HEK293 (cell line): ENCODE data around the gene ARMH2.

ENCODE experiments used
- CTCF ChIA-PET: fragments of 350-600 bp; formaldehyde crosslinking; extraction: SDS; loops from one replicate; lab custom pipeline; 2021; ENCODE audit warnings: antibody characterized with exemption; lab: Yijun Ruan, JAX
- POLR2A ChIA-PET: fragments of 300-600 bp; formaldehyde crosslinking; extraction: SDS; loops from one replicate; lab custom pipeline; 2020; ENCODE audit warnings: antibody characterized with exemption, inconsistent platforms; lab: Yijun Ruan, JAX
- H3K27ac ChIP-seq: fragments of 200-500 bp; sonication (Bioruptor generic); 2 replicates; pipeline ENCODE4 v1.5.1; 2014; ENCODE audit warnings: low read depth, low read length, control low read depth, inconsistent platforms; ENCODE audit errors: extremely low read depth
- H3K36me3 ChIP-seq, 2 experiments: fragments of 200-500 bp in 1 of 2; sonication (Bioruptor generic) in 1 of 2; 1 replicate in 1 of 2; 2 replicates in 1 of 2; pipeline ENCODE4 v1.5.1; 2014 to 2017; ENCODE audit warnings: inconsistent platforms in 2 of 2, low read length in 2 of 2; ENCODE audit not compliant: control insufficient read depth in 2 of 2, insufficient read depth in 1 of 2
- H3K4me1 ChIP-seq: fragments of 200-500 bp; sonication (Bioruptor generic); 2 replicates; pipeline ENCODE4 v1.5.1; 2014; ENCODE audit warnings: mild to moderate bottlenecking, low read length, inconsistent platforms; ENCODE audit not compliant: control insufficient read depth, insufficient read depth
- H3K4me3 ChIP-seq: 2 replicates; pipeline ENCODE4 v1.5.1; 2011; ENCODE audit warnings: low read depth, mild to moderate bottlenecking, control low read depth, low read length, moderate library complexity
- H3K9me3 ChIP-seq: fragments of 200-500 bp; sonication (Bioruptor generic); 2 replicates; pipeline ENCODE4 v1.5.1; 2014; ENCODE audit warnings: low read depth, low read length, inconsistent platforms; ENCODE audit not compliant: control insufficient read depth, insufficient read depth
- HOXC10 ChIP-seq: sonication (generic); formaldehyde crosslinking; IDR thresholded peaks from 2 replicates; pipeline ENCODE4 v1.8.1; 2023; ENCODE audit warnings: mild to moderate bottlenecking, missing genetic modification reagents
- HOXD13 ChIP-seq: sonication (generic); formaldehyde crosslinking; IDR thresholded peaks from 2 replicates; pipeline ENCODE4 v1.8.0; 2022; ENCODE audit warnings: missing genetic modification reagents, borderline replicate concordance
- KLF1 ChIP-seq: fragments of 450-650 bp; formaldehyde crosslinking; IDR thresholded peaks from 2 replicates; pipeline ENCODE4 v1.5.1; 2016; ENCODE audit warnings: missing biosample characterization, missing genetic modification characterization
- ZBTB7A ChIP-seq: fragments of 450-650 bp; formaldehyde crosslinking; IDR thresholded peaks from 2 replicates; pipeline ENCODE4 v1.5.1; 2016; ENCODE audit warnings: low read depth, missing biosample characterization, missing genetic modification characterization
- ZNF112 ChIP-seq: fragments of 450-650 bp; formaldehyde crosslinking; IDR thresholded peaks from 2 replicates; pipeline ENCODE4 v1.5.0; 2017; ENCODE audit warnings: missing biosample characterization, missing genetic modification characterization
- ZNF155 ChIP-seq: fragments of 450-650 bp; formaldehyde crosslinking; IDR thresholded peaks from 2 replicates; pipeline ENCODE4 v1.5.1; 2016; ENCODE audit warnings: missing biosample characterization, missing genetic modification characterization
- ZNF157 ChIP-seq: fragments of 450-650 bp; formaldehyde crosslinking; IDR thresholded peaks from 2 replicates; pipeline ENCODE4 v1.5.1; 2016; ENCODE audit warnings: missing biosample characterization, missing genetic modification characterization
- ZNF221 ChIP-seq: fragments of 450-650 bp; formaldehyde crosslinking; IDR thresholded peaks from 2 replicates; pipeline ENCODE4 v1.5.1; 2017; ENCODE audit warnings: missing biosample characterization, missing genetic modification characterization, borderline replicate concordance
- ZNF248 ChIP-seq: fragments of 450-650 bp; formaldehyde crosslinking; IDR thresholded peaks from 2 replicates; pipeline ENCODE4 v1.5.1; 2017; ENCODE audit warnings: missing biosample characterization, missing genetic modification characterization
- ZNF366 ChIP-seq: fragments of 450-650 bp; formaldehyde crosslinking; conservative IDR thresholded peaks from 2 replicates; pipeline ENCODE4 v1.5.1; 2016; ENCODE audit warnings: missing biosample characterization, missing genetic modification characterization
- ZNF394 ChIP-seq: fragments of 450-650 bp; formaldehyde crosslinking; IDR thresholded peaks from 2 replicates; pipeline ENCODE4 v1.5.1; 2016; ENCODE audit warnings: missing biosample characterization, missing genetic modification characterization, mild to moderate bottlenecking, moderate library complexity, borderline replicate concordance
- ZNF521 ChIP-seq: fragments of 450-650 bp; formaldehyde crosslinking; IDR thresholded peaks from 2 replicates; pipeline ENCODE4 v1.5.1; 2017; ENCODE audit warnings: missing biosample characterization, mild to moderate bottlenecking, missing genetic modification characterization
- ZNF777 ChIP-seq: fragments of 450-650 bp; formaldehyde crosslinking; IDR thresholded peaks from 2 replicates; pipeline ENCODE4 v1.5.1; 2017; ENCODE audit warnings: missing biosample characterization, missing genetic modification characterization, borderline replicate concordance
- TF ChIP-seq, protein P1 (sequence below): fragments of 450-650 bp; formaldehyde crosslinking; IDR thresholded peaks from 2 replicates; pipeline ENCODE4 v1.5.1; 2017; ENCODE audit warnings: missing biosample characterization, missing genetic modification characterization
- TF ChIP-seq, protein P2 (sequence below): fragments of 450-650 bp; formaldehyde crosslinking; IDR thresholded peaks from 2 replicates; pipeline ENCODE4 v1.5.1; 2016; ENCODE audit warnings: missing biosample characterization, missing genetic modification characterization
- TF ChIP-seq, protein P3 (sequence below): fragments of 450-650 bp; formaldehyde crosslinking; IDR thresholded peaks from 2 replicates; pipeline ENCODE4 v1.5.1; 2016; ENCODE audit warnings: missing biosample characterization, missing genetic modification characterization
- TF ChIP-seq, protein P4 (sequence below): fragments of 450-650 bp; formaldehyde crosslinking; IDR thresholded peaks from 2 replicates; pipeline ENCODE4 v1.5.1; 2016; ENCODE audit warnings: missing biosample characterization, missing genetic modification characterization

The ARMH2 gene

DNA sequence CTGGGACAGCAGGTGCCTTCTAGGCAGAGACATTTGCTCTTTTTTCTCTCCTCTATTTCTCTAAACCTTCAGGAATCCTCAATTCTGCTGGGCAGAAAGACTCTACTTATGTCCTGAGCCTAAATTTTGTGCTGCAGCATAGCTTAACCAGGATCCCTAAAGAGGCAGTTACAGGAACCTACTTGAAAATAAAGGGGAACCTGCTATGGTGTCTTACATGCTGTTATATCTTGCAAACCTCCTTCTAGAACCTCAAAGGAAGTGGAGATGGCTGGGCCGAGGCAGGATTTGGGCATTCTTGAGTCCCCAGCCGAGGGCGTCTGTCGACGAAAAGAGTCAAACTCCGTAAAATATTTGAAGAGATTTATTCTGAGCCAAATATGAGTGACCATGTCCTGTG lies 41.1 kb downstream of the ARMH2 start:
- no peak for TF ChIP-seq ZNF248 (tag by site-specific recombination)
- Histone ChIP-seq H3K36me3 (no peaks in the 10 kb centered on the region), H3K4me3 (no peak overlapping the region), H3K9me3 (no peaks in the 10 kb centered on the region), H3K4me1 (no peaks in the 10 kb centered on the region), H3K27ac (no peak overlapping the region)
- CTCF ChIA-PET = interaction anchor here (1.0 to 1.2 kb wide), 2 partner anchors 9 to 62 kb away, joined by 3 read pairs; no protein-coding TSS in a partner anchor
- POLR2A ChIA-PET = no interaction called here

DNA sequence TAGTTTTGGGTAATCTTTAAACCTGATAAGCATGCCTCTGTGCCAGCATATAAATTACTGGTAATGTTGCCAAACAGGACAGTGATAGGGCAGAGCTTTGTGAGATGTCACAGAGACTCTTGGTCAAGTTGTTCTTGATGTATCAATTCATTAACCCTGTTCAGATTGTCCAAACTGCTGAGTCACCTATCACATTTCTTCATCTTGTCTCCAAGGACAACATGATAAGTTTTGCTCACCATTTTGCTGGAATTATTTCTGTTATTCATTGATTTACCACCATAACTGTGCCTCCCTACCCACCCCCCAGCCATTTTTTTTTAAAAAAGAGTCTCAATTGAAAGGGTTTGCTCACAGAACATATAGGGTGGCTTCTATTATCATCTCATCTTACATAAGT lies 43.4 kb downstream of the ARMH2 start:
- POLR2A ChIA-PET = no interaction called here

More for the DNA sequence above, 43.4 kb downstream of the ARMH2 start:
- Histone ChIP-seq H3K9me3 (no peaks in the 10 kb centered on the region), H3K4me3 (no peak overlapping the region), H3K27ac (no peak overlapping the region), H3K36me3 (no peaks in the 10 kb centered on the region), H3K4me1 (no peaks in the 10 kb centered on the region)
- CTCF ChIA-PET = no interaction called here
- no peak for TF ChIP-seq HOXC10
- TF ChIP-seq KLF1 (tag by site-specific recombination) = no peak
- TF ChIP-seq ZBTB7A (tag by site-specific recombination) = no peak
- TF ChIP-seq ZNF112 = no peak
- no peak for TF ChIP-seq ZNF394
- TF ChIP-seq ZNF521 (tag by site-specific recombination) = no peak
- no peak for TF ChIP-seq ZNF155 (tag by site-specific recombination)
- no peak for TF ChIP-seq ZNF777 (tag by site-specific recombination)
- TF ChIP-seq HOXD13 (CRISPR knock-in tag) = no peak
- TF ChIP-seq, protein P1, sequence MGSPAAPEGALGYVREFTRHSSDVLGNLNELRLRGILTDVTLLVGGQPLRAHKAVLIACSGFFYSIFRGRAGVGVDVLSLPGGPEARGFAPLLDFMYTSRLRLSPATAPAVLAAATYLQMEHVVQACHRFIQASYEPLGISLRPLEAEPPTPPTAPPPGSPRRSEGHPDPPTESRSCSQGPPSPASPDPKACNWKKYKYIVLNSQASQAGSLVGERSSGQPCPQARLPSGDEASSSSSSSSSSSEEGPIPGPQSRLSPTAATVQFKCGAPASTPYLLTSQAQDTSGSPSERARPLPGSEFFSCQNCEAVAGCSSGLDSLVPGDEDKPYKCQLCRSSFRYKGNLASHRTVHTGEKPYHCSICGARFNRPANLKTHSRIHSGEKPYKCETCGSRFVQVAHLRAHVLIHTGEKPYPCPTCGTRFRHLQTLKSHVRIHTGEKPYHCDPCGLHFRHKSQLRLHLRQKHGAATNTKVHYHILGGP (tag by site-specific recombination) = no peak
- no peak for TF ChIP-seq ZNF221 (tag by site-specific recombination)
- TF ChIP-seq, protein P2, sequence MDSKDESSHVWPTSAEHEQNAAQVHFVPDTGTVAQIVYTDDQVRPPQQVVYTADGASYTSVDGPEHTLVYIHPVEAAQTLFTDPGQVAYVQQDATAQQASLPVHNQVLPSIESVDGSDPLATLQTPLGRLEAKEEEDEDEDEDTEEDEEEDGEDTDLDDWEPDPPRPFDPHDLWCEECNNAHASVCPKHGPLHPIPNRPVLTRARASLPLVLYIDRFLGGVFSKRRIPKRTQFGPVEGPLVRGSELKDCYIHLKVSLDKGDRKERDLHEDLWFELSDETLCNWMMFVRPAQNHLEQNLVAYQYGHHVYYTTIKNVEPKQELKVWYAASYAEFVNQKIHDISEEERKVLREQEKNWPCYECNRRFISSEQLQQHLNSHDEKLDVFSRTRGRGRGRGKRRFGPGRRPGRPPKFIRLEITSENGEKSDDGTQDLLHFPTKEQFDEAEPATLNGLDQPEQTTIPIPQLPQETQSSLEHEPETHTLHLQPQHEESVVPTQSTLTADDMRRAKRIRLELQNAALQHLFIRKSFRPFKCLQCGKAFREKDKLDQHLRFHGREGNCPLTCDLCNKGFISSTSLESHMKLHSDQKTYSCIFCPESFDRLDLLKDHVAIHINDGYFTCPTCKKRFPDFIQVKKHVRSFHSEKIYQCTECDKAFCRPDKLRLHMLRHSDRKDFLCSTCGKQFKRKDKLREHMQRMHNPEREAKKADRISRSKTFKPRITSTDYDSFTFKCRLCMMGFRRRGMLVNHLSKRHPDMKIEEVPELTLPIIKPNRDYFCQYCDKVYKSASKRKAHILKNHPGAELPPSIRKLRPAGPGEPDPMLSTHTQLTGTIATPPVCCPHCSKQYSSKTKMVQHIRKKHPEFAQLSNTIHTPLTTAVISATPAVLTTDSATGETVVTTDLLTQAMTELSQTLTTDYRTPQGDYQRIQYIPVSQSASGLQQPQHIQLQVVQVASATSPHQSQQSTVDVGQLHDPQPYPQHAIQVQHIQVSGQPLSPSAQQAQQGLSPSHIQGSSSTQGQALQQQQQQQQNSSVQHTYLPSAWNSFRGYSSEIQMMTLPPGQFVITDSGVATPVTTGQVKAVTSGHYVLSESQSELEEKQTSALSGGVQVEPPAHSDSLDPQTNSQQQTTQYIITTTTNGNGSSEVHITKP (tag by site-specific recombination) = no peak
- no peak for TF ChIP-seq ZNF157
- no peak for TF ChIP-seq ZNF366 (tag by site-specific recombination)
- TF ChIP-seq, protein P3, sequence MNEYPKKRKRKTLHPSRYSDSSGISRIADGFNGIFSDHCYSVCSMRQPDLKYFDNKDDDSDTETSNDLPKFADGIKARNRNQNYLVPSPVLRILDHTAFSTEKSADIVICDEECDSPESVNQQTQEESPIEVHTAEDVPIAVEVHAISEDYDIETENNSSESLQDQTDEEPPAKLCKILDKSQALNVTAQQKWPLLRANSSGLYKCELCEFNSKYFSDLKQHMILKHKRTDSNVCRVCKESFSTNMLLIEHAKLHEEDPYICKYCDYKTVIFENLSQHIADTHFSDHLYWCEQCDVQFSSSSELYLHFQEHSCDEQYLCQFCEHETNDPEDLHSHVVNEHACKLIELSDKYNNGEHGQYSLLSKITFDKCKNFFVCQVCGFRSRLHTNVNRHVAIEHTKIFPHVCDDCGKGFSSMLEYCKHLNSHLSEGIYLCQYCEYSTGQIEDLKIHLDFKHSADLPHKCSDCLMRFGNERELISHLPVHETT (tag by site-specific recombination) = no peak
- TF ChIP-seq, protein P4, sequence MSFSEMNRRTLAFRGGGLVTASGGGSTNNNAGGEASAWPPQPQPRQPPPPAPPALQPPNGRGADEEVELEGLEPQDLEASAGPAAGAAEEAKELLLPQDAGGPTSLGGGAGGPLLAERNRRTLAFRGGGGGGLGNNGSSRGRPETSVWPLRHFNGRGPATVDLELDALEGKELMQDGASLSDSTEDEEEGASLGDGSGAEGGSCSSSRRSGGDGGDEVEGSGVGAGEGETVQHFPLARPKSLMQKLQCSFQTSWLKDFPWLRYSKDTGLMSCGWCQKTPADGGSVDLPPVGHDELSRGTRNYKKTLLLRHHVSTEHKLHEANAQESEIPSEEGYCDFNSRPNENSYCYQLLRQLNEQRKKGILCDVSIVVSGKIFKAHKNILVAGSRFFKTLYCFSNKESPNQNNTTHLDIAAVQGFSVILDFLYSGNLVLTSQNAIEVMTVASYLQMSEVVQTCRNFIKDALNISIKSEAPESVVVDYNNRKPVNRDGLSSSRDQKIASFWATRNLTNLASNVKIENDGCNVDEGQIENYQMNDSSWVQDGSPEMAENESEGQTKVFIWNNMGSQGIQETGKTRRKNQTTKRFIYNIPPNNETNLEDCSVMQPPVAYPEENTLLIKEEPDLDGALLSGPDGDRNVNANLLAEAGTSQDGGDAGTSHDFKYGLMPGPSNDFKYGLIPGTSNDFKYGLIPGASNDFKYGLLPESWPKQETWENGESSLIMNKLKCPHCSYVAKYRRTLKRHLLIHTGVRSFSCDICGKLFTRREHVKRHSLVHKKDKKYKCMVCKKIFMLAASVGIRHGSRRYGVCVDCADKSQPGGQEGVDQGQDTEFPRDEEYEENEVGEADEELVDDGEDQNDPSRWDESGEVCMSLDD (tag by site-specific recombination) = no peak
